Measurements from ENCODE around the gene EPHA8. TPM values are rescaled to one million over a fixed set of nuclear protein-coding genes. Genes with fewer than 3 reads are reported as not detected.

Gene EPHA8
- total RNA-seq, 4 donors from 2014 or later = 0.17 TPM; not detected in 3

GRCh38 chr1:22545141-22545540 lies 18.1 kb upstream of the EPHA8 start:
- TF ChIP-seq, protein P1, sequence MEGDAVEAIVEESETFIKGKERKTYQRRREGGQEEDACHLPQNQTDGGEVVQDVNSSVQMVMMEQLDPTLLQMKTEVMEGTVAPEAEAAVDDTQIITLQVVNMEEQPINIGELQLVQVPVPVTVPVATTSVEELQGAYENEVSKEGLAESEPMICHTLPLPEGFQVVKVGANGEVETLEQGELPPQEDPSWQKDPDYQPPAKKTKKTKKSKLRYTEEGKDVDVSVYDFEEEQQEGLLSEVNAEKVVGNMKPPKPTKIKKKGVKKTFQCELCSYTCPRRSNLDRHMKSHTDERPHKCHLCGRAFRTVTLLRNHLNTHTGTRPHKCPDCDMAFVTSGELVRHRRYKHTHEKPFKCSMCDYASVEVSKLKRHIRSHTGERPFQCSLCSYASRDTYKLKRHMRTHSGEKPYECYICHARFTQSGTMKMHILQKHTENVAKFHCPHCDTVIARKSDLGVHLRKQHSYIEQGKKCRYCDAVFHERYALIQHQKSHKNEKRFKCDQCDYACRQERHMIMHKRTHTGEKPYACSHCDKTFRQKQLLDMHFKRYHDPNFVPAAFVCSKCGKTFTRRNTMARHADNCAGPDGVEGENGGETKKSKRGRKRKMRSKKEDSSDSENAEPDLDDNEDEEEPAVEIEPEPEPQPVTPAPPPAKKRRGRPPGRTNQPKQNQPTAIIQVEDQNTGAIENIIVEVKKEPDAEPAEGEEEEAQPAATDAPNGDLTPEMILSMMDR (IDR thresholded peaks at IDR 0.05; ENCODE audit: low read depth) = no peak

GRCh38 chr1:22547186-22547817 lies 16.0 kb upstream of the EPHA8 start:
- TF ChIP-seq, protein P1 (IDR thresholded peaks at IDR 0.05; ENCODE audit: low read depth) = no peak

DNA sequence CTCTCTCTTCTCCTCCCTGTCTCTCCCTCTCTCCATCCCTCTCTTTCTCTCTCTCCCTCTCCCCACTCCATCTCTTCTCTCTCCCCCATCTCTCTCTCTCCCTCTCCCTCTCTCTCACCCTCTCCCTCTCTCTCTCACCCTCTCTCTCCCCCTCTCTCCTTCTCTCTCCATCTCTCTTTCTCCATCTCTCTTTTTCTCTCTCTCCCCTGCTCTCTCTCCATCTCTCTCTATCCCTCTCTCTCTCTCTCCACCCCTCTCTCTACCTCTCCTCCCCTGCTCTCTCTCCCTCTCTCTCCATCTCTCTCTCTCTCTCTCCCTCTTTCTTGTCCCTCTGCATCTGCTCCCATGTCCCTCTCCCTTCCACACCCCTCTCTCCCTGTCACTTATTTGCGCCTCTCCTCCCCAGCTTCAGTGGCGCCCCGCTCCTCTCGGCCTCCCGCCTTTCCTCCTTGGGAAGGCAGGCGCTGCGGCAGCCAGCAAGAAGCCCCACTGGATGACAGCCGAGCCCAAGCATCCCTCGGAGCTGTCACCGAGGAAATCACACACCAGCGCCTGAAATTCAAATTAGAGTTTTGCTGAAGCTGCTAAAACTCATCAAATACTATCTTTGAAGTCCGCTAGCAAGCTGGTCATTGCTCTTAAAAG lies 15.3 kb upstream of the EPHA8 start:
- TF ChIP-seq, protein P1 (IDR thresholded peaks at IDR 0.05; ENCODE audit: low read depth) = no peak

DNA sequence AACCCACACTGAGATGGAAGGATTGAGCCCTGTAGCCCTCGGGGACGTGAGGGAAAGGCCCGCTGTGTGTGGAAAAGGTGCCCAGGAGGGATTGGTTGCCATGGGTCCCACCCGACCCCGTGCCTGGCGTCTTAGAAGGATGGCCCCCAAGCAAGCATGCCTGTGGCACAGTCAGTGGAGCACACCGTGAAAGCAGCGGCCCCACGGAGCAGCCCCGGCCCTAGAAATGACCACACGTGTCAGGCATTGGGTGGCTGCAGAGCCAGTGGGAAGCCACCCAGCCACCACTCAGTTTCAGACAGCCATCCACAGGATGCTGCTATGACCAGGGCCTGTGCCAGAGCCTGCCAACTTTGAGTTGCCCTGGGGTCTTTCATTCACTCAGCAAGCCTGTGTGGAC lies 13.3 kb upstream of the EPHA8 start:
- TF ChIP-seq, protein P1 (IDR thresholded peaks at IDR 0.05; ENCODE audit: low read depth) = no peak

GRCh38 chr1:22551591-22551990 lies 11.7 kb upstream of the EPHA8 start:
- TF ChIP-seq, protein P1 (IDR thresholded peaks at IDR 0.05; ENCODE audit: low read depth) = no peak

DNA sequence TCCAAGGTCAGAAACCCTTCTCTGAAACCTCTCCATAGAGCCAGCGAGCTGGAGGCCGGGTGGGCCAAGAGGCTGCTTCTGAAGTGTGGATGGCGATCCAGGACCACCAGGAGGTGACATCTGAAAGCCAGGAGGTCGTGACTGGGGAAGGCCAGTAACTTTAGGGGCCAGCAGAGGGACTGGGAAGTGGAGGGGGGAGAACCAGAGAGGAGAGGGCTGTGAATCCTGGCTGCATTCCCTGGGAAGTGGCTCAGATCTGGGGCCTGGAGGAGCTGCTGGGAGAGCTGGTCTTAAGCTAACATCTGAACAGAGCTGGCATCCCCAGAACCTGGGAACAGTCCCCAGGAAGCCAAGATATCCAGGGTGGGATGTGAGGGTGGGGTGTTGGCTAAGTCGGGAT lies 11.3 kb upstream of the EPHA8 start:
- TF ChIP-seq, protein P1 (IDR thresholded peaks at IDR 0.05; ENCODE audit: low read depth) = no peak

DNA sequence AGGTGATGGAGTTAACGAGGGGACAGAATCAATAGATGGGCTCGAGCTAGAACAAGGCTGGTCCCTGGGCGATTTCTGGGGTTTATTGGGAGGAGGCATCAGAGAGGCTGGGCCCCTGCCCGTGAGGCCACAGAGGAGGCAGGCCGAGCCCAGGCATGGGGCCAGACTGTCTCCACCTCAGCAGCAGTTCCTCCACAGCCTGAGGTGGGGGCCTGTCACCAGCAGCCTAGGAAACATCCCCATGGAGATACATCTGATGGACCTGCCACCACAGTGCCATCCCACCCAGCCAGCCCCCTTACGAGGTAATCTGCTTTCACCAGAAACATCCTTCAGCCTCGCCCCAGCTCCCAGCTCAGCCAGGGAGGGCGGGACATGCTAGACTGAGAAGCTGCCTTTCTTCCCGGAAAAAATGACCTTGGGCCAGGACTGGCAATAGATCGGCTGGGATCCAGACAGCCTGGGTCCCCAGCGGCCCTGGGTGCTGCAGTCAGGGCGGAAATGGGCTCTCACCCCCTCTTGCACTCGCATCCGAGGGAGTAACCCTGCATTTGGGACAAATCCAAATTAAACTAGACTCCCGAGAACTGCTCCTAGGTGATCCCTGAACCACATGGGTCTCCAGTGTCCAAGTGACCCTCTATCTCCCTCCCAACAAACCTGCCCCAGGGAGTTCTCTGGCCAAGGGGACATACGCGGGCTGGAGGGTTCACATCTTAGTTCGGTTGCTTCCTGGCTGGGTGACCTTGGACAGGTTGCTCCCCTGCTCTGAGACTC lies 10.0 kb upstream of the EPHA8 start:
- TF ChIP-seq, protein P1 (IDR thresholded peaks at IDR 0.05; ENCODE audit: low read depth) = no peak

All from subcutaneous adipose tissue (tissue), 4 donors.